IPS-NIHi7 (cell line): ENCODE data around the gene MATN3.

ENCODE experiments used
- DNase-seq: peaks from one replicate; pipeline ENCODE4 v3.0.0; 2012; ENCODE audit warnings: mixed read lengths; ENCODE audit errors: extremely low spot score

MATN3 gene

DNA sequence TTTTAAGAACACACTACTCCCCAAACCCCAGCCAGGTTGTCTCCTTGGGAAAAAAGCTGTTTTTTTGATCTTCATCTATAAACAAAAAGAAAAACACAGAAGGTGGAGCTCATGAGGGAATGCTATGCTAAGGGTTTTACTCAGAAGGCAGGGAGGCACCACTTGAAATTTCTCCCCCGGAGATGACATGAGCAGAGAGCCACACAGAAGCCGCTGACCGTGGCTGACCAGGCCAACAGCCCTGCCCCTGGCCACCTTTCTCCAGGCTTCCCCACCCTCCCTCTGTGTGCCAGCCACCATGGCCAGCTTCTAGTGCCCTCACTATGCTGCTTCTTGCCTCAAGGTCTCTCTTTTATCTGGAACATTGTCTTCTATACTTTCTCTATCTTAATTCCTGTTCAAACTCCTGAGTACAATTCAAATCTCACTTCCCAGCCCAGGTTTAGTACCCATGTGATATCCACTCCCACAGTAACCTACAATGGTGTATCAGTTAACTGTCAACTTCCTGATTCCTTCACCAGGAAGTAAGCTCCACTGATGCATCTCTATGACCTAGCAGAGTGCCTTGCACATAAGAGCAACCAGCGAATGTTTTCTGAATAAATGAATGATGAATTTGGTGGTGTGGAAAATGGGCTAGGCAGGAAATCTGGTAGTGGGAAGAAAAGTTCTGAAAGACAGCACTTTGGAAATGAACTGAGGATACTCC, 23.6 kb upstream of the MATN3 start:
- no peak for DNase-seq

DNA sequence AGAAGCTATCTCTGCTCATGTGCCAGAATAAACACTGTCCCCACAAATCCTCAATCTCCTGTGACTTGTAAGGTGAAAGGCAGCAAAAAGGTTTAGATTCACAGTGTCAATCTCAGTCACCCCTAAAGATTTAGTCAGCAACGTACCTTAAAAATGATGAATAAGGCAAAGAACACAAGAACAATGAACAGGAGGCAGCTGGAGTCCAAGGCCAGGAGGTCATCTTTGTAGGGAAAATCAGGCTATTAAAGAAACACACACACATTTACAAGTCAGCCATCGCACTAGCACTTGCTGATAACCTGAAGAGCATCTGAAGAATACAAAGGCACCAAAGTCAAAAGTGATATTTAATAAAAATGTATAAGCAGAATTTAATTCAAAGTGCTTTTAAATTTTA, 22.4 kb upstream of the MATN3 start:
- DNase-seq, result no peak

DNA sequence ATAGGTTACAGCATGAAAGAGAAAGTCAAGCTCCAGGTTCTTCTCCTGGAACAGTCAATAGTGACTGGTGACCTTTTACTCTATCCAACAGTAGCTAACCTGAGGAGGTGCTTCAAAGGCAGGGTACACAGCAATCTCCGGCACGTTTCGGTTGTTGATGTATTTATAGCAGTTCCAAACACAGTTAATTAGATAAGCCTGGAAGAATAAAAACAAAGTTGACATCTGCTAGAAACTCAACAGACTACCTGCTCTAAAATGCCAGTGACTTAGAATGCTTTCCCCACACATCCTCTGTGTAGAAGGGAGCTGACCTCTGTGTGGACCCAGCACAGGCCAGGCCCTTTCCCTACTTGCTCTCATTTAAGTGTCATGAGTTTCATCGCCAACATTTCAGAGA, 21.8 kb upstream of the MATN3 start:
- no peak for DNase-seq

DNA sequence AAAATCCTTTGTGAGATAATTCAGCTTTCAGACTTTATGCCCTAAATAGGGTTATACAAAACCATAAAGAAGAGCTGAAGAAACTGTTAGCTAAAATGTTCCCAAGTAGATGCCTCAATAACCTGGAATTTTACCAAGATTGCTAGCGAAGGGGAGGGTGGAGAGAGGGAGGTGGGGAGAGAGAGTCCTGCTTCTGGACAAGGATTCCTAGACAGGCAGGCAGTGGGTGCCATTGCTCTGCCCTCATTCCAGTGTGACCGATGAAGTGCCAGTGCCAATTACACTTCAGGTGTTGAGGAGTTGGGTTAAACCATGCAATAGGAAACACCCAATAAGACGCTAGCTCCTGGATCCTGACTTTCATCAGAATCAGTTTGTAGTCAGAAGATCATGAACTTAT, 20.9 kb upstream of the MATN3 start:
- DNase-seq, result no peak

DNA sequence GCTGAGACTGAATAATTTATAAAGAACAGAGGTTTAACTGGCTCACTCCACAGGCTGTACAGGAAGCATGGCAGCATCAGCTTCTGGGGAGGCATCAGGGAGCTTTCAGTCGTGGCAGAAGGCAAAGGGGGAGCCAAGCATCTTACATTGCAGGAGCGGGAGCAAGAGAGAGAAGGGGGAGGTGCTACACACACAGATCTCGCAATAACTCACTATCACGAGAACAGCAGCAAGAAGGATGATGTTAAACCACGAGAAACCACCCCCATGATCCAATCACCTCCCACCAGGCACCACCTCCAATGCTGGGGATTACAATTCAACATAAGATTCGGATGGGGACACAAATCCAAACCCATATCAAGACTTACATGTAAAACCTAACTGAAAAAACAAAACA, 17.8 kb upstream of the MATN3 start:
- no peak for DNase-seq

DNA sequence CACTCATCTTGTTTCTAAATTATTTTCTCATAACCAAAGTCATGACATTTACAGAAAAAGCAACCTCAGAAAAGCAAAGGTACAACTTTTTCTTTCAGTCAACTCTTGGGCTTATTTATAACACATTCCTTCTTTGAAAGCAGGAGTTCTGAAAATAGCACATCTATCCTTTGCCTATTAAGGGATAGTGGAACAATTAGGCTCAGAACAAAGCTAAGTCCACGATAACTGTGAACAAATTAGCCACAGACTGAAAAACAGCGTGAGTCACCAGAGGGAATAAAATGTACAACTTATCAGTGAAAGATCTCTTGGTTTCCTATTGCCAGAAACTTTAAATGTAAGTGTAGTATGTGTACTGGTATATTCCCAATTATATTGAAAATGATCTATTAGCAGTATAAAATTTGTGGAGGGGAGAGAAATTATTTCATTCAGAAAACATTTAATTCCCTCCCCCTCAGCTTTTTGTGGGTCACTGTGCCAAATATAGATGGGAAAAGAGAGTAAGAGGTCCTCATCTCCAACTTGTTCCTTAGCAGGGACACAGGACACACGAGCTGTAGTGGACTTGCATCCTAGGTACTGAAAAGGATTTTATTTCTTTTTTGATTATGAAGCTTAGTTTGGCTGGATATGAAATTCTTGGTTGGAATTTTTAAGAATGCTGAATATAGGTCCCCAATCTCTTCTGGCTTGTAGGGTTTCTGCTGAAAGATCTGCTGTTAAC, 15.4 kb upstream of the MATN3 start:
- no peak for DNase-seq

DNA sequence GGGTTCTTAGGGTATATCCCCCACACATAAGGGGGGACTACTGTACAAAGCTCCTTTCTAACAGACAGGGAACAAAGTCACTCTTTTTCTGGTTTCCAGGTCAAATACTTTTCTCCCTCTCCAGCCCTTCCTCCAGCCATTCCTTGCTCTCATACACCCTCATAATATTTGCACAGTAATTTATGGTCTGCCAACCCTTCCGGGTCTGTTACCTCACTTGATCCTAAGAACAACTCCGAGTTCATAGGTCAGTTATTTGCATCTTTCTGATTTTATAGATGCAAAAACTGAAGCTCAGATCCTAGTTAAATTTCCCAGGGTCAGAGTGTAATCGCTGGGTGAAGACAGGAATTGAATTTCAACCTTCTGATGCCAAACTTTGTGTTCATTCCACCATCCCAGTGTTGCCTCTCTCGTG, 14.8 kb upstream of the MATN3 start:
- no peak for DNase-seq

DNA sequence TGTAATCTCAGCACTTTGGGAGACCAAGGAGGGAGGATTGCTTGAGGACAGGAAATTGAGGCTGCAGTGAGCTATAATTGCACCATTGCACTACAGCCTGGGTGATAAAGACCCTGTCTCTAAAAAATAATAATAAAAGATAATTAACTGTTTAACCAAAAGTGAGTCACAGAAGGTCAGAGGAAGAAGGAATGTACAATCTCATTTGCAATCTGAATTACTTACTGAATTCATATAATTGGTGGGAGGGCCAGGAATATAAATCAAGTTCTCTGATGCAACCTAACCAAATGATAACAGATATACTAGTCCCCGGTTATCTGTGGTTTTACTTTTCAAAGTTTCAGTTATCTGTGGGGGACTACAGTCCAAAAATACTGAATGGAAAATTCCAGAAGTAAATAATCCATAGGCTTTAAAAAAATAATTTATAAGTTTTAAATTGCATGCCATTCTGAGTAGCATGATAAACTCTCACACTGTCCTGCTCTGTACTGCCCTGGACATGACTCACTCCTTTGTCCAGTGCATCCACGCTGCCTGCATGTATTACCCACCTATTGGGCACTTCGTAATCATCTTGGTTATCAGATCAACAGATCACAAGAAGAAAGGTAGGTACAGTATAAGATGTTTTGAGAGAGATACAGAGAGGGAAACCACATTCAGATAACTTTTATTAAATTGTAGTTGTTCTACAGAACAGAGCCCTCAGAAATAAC, 12.8 kb upstream of the MATN3 start:
- DNase-seq, result no peak

DNA sequence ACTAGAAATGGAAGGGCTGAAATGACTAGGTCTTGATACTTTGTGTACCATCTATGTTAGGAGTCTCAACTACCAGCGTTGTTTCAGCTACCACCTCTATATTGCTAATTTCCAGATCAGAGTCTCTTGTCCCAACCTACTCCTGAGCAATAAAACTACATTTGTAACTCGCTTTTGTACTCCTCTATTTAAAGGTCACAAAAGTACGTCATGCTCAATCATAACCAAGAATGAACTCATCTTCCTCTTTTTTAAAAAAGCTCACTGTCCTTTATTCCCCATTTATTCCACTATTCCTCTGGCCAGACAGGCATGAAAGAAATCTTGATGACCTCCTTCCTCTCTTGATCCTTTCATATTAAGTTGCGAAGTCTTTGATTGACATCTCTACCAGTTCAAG, 11.2 kb upstream of the MATN3 start:
- no peak for DNase-seq

DNA sequence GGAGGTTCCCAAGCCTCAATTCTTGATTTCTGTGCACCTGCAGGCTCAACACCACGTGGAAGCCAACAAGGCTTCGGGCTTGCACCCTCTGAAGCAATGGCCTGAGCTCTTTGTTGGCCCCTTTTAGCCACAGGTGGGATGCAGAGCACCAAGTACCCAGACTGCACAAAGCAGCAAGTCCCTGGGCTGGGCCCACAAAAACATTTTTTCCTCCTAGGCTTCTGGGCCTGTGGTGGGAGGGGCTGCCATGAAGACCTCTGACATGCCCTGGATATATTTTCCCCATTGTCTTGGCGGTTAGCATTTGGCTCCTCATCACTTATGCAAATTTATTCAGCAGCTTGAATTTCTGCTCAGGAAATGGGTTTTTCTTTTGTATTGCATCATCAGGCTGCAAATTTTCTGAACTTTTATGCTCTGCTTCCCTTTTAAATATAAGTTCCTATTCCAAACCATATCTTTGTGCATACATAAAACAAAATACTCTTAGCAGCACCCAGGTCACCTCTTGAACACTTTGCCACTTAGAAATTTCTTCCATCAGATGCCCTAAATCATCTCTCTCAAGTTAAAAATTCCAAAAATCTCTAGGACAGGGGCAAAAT, 9.0 kb upstream of the MATN3 start:
- no peak for DNase-seq

DNA sequence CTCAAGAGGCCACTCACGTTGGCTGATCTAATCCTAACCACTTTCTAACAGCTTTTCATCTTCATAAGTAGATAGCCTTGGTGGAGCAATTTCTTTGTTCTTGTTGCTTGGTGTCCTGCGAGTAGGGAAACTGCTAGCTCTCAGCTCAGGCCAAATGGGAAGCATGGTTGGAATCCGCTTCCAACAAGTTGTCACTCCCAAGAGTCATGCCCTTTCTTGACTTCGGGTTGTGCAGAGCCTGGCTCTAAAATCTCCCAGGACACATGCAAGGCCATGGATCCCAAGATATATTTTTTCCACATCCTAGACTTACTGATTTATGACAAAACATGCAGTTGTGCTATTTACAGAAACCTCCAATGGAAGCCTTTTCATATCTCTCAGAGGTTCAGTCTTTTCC, 7.3 kb upstream of the MATN3 start:
- DNase-seq, result no peak

DNA sequence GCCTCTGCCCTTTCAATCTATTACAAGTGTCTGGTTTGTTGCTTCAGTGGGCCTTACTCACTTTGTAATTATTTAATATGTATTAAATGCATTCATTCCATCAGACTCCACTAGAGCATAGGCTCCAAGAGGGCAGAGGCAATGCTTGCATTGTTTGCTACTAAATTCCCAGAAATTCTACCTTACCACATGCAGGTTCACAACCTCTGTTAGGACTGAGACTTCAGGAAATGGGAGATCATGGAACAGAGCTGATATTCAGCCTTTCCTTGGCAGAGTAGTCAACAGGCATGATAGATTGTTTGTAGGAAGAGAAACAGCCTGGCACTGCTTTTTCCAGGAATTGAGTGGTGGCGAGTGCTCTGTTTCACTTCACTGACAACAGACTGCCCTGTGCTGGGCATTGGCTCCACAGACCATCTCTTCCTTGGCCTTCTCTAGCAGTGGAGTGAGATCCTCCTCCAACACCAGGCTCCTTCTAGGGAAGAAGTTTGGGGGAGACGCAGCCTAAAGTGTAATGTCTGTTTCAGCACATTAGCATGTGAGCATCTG, 6.2 kb upstream of the MATN3 start:
- no peak for DNase-seq

DNA sequence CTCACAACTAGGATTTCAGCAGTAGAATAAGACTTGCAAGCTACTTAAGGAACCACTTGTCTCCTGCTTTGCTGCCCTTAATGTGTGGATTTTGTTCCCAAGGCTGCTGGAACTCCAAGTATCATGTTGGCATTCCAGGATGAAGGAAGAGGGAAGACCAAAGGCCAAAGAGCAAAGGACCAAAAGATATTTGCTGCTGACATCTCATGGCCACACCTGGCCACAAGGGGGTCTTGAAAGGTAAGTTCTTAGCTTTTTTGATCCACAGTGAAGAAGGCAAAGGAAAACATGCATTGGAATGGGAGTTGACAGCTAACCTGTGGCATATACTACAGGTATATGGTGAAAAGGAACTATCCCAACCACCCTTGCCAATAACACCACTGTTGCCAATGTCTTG, 3.9 kb upstream of the MATN3 start:
- peak; percentile 56 for DNase-seq

DNA sequence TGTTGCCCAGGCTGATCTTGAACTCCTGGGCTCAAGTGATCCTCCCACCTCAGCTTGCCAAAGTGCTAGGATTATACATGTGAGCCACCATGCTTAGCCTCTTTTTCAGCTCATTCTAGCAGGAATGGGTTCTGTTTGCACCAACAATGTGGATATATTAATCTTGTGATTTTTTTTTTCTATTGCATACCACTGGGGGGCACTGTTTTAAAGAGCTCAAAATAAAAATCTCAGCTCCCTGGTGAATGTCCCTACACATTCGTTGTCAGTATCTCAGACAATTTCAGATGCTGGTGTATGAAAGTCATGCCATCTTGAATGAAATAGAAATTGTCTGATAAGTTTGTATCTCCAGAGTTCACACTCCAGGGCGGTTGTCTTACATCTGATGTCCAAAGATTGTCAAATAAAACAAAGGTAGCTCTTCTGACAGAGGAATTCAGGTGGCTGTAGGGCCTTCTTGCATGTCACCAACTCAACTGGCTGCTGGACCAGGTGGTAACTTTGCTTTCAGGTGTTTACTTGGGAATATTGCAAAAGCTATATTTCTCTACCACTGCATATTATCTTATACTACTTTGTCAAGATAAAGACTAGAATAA, 3.1 kb upstream of the MATN3 start:
- DNase-seq, result peak; percentile 47

DNA sequence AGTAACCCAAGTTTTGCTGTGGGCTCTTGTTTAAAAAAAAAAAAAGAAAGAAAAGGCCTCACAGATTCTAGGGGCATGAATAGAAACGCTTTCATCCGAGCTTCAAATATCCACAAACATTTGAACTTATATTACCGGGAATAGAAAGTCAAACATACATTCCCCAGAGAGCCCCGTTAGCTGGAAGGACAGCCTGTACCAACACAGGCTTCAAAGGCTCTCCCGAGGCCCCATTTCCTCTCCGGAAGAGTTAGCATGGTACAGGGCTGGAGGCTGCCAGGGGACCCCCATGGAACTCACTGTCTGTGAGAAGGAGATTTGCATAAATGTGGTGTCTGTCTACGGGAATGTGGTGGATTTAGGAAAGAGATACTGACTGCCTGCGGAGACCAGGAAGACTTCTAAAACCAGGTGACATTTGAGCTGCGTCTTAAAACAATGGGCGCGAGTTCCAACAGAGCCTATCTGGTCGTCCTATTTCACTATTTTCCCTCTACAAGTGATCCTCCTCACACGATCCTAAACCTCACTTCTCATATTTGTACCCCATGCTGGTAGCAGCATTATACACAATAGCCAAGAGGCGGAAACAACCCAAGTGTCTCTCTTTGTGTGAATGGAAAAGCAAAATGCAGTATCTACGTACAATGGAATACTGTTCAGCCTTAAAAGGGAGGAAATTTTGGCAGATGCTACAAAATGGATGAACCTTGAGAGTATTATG, 820 bp upstream of the MATN3 start:
- peak; percentile 23 for DNase-seq

DNA sequence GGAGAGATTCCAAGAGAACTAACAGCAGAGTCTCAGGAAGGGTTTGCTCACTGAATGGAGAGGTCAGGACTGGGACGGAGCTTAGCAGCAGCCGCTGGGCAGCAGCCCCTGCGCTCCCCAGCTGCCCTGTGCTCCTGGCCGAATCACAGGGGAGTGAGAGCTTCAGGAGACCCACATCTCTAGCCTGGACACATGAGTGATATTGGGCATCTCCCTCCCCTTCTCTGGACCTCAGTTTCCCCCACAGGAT, 511 bp downstream of the MATN3 start:
- peak; percentile 29 for DNase-seq

DNA sequence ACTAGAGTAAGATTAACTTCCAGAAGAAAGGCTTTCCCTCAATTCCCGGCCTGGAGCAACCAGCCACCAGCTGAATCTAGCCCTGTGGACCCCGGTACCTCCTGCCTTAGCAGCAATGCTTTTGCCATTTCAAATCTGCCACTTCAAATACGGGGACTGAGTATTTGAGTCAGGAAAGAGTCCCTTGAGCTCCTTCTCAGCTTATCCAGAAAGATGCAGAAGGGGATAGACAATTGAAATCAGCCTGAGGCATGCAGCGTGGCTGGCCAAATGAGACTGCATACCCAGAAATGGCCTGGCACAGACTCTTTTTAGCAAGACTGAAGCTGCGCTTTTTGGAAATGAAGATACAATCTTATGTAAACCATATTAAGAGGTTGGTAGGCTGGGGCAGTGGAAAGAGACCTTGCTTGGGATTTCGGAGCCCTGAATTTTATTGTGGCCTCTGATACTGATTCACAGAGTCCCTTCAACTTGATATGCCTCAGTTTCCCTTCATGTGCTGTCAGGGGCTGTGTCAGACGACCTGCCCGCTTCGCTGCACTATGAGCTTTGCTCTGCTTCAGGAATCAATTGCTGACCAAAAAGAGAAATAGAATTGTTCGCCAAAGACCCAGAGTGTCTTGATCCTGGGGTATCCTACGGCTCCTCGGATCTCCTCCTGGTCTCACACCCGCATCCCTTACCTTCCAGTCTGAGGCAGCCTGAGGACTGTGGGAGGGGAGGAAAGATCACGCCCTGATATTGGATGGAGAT, 1.0 kb downstream of the MATN3 start:
- no peak for DNase-seq

DNA sequence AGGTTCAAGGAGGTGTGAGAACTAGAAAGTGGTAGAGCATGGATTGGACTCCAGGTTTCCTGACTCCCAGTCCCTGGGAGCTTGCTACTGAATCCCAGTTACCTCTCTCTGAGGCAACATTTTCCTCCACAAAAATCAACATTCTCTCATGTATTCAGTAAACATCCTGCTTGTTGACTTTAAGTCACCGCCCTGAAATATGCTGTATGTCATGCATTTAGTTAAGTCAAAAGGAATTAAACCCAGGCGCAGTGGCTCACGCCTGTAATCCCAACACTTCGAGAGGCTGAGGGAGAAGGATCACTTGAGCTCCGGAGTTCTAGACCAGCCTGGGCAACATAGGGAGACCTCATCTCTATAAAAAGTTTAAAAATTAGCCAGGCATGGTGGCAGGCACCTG, 3.8 kb downstream of the MATN3 start:
- DNase-seq, result no peak

DNA sequence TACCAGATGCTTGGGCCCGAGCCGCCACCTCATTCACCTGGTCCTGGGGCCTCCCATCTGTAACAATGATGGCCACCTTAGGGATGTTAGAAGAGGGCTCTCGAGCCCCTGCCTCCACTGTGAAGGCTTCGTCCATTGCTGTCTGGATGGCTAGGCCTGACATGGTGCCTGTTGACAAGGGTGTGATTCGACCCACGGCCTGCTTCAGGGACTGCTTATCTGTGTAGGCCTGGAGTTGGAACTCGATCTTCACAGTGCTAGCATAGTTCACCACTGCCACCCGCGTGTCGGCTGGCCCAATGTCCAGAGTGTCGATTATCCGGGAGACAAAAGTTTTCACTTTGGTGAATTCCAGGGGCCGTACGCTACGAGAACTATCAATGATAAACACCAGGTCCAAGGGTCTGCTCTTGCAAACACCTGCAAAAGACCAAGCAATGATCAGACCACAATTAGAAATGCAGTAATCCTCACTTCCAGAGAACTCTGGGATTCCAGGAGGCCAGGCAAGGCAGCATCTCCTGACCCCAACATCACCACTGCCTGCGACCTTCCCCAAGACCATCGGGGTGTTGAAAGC, 6.5 kb downstream of the MATN3 start:
- DNase-seq, result no peak

DNA sequence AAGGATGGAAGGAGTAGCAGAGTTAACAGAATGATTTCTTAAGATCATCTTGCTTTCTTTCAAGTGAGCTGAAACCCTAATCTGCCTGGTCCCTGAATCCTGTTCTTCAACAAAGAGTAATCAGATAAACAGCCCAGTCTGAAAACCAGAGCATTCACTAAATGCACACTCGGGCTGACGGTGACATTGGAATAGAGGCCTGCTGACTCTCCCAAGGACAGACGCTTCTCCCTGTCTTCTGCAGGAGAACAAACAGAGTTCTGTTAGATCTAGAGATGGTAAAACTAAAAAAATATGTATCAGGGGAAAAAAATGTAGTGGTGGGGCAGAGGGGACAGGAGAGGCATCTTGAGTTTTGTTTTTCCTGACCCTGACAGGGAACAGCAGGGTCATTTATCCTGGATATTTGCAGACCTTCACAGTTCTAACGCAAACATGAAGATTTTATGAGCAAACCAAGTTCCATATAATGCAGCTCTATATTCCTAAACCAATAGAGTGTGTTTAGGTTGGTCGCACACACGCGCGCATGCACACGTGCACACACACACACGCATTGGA, 7.3 kb downstream of the MATN3 start:
- DNase-seq, result no peak
